Fibroblast of lung (primary cell): ENCODE measurements around the gene NOP14. TPM values are rescaled to one million over a fixed set of nuclear protein-coding genes. Genes with fewer than 3 reads are reported as not detected.

Experiments used
- DNase-seq, 2 donors: peaks; one replicate each; pipeline versions ENCODE4 v3.0.0 to v3.0.0-alpha.2; 2010; ENCODE audit warnings: low read depth in 2 of 2
- H2AFZ ChIP-seq: 2 replicates; pipeline ENCODE4 v1.5.1; 2012; ENCODE audit warnings: low read length, control low read depth, inconsistent platforms
- H3K27ac ChIP-seq: 2 replicates; pipeline ENCODE4 v1.5.1; 2011; ENCODE audit warnings: low read length, control low read depth; ENCODE audit not compliant: insufficient read depth
- H3K27me3 ChIP-seq: 2 replicates; pipeline ENCODE4 v1.5.1; 2011; ENCODE audit warnings: mild to moderate bottlenecking, low read length; ENCODE audit not compliant: control insufficient read depth, insufficient read depth
- H3K36me3 ChIP-seq: 2 replicates; pipeline ENCODE4 v1.5.1; 2011; ENCODE audit warnings: low read length; ENCODE audit not compliant: control insufficient read depth, insufficient read depth
- H3K4me1 ChIP-seq: 2 replicates; pipeline ENCODE4 v1.5.1; 2011; ENCODE audit warnings: low read length; ENCODE audit not compliant: control insufficient read depth, insufficient read depth; ENCODE audit errors: extremely low read depth
- H3K4me2 ChIP-seq: 2 replicates; pipeline ENCODE4 v1.5.1; 2011; ENCODE audit warnings: low read length, control low read depth; ENCODE audit not compliant: insufficient read depth; ENCODE audit errors: extremely low read depth
- H3K4me3 ChIP-seq, 4 experiments: fragments of 200-600 bp in 1 of 4; sonication (generic) in 1 of 4; replicated peaks in 1 of 4; 2 replicates each; pipeline ENCODE4 v1.5.1; 2011 to 2016; ENCODE audit warnings: low read length in 4 of 4, low read depth in 3 of 4, mild to moderate bottlenecking in 3 of 4, control low read depth in 2 of 4, inconsistent platforms in 1 of 4, mixed read lengths in 1 of 4; ENCODE audit not compliant: insufficient read depth in 1 of 4; ENCODE audit errors: control extremely low read depth in 1 of 4
- H3K79me2 ChIP-seq: 2 replicates; pipeline ENCODE4 v1.5.1; 2012; ENCODE audit warnings: mild to moderate bottlenecking, low read length, inconsistent platforms; ENCODE audit not compliant: control insufficient read depth, insufficient read depth
- H3K9ac ChIP-seq: 2 replicates; pipeline ENCODE4 v1.5.1; 2011; ENCODE audit warnings: mild to moderate bottlenecking, low read length, control low read depth; ENCODE audit not compliant: insufficient read depth
- H3K9me3 ChIP-seq: 2 replicates; pipeline ENCODE4 v1.5.1; 2012; ENCODE audit warnings: low read depth, low read length; ENCODE audit not compliant: control insufficient read depth, insufficient read depth
- H4K20me1 ChIP-seq: 2 replicates; pipeline ENCODE4 v1.5.1; 2011; ENCODE audit warnings: low read length; ENCODE audit not compliant: control insufficient read depth, insufficient read depth; ENCODE audit errors: extremely low read depth
- CTCF ChIP-seq, 2 donors: IDR thresholded peaks in 1 of 2; conservative IDR thresholded peaks in 1 of 2; 1 replicate in 1 of 2; 2 replicates in 1 of 2; pipeline ENCODE4 v1.5.1; 2011 to 2012; ENCODE audit warnings: low read length in 2 of 2, control low read depth in 1 of 2, inconsistent platforms in 1 of 2, low read depth in 1 of 2, mild to moderate bottlenecking in 1 of 2
- EZH2 ChIP-seq: IDR thresholded peaks from 2 replicates; pipeline ENCODE4 v1.5.1; 2012; ENCODE audit warnings: low read length, control low read depth, mild to moderate bottlenecking; ENCODE audit errors: missing control alignments
- polyA plus RNA-seq, 2 donors: library from polyadenylated mRNA; depleted of rRNA in 1 of 2; stranded (reverse) in 1 of 2; unstranded in 1 of 2; fragments of >200 nt; gene quantifications; 2 replicates each; pipeline ENCODE4 v1.2.1, GENCODE V29; 2011 to 2012; ENCODE audit warnings: missing spikeins in 1 of 2
- total RNA-seq: library from RNA; depleted of rRNA; stranded (reverse); fragments of >200 nt; gene quantifications from 2 replicates; pipeline ENCODE4 v1.2.1, GENCODE V29; 2014

Gene NOP14
- total and polyA plus RNA-seq, 2 donors (not counting 1 experiment from before 2014, with no cell fraction given), result 13.1 to 16.7 TPM

- Histone ChIP-seq H3K4me2 (no peak overlapping the region), H3K9me3 (no peaks in the 10 kb centered on the region), H3K36me3 (peaks cover 28% of the 10 kb centered on the region), H3K27ac (no peak overlapping the region), H3K4me3 (no peak overlapping the region), H4K20me1 (no peaks in the 10 kb centered on the region), H3K9ac (no peak overlapping the region), H3K79me2 (no peaks in the 10 kb centered on the region), H3K4me1 (no peaks in the 10 kb centered on the region), H2AFZ (no peak overlapping the region), H3K27me3 (no peaks in the 10 kb centered on the region)
- no peak for DNase-seq
- TF ChIP-seq CTCF (conservative IDR thresholded peaks at IDR 0.05 in 1 of 2, IDR thresholded peaks at IDR 0.05 in 1 of 2; ENCODE audit: low read depth in 1 of 2, low read length in 2 of 2), result no peak
- TF ChIP-seq EZH2, result no peak
Measured at GRCh38 chr4:2900741-2901140, 62.5 kb downstream of the NOP14 start.

GRCh38 chr4:2898001-2898400, 65.2 kb downstream of the NOP14 start:
- Histone ChIP-seq H3K79me2 (no peaks in the 10 kb centered on the region), H3K27me3 (no peaks in the 10 kb centered on the region), H4K20me1 (no peaks in the 10 kb centered on the region), H3K9ac (no peak overlapping the region), H3K4me2 (no peak overlapping the region), H3K4me3 (no peak overlapping the region), H2AFZ (no peak overlapping the region), H3K9me3 (no peaks in the 10 kb centered on the region), H3K36me3 (peaks cover 29% of the 10 kb centered on the region), H3K27ac (no peak overlapping the region), H3K4me1 (no peaks in the 10 kb centered on the region)
- DNase-seq, result no peak
- TF ChIP-seq EZH2 (no peak), CTCF (conservative IDR thresholded peaks at IDR 0.05 in 1 of 2, IDR thresholded peaks at IDR 0.05 in 1 of 2; ENCODE audit: low read depth in 1 of 2, low read length in 2 of 2) (no peak)

GRCh38 chr4:2893772-2894171, 69.4 kb downstream of the NOP14 start:
- Histone ChIP-seq H3K4me1 (no peaks in the 10 kb centered on the region), H3K9me3 (no peaks in the 10 kb centered on the region), H3K4me2 (no peak overlapping the region), H3K79me2 (peaks cover 1% of the 10 kb centered on the region), H3K27me3 (no peaks in the 10 kb centered on the region), H3K9ac (no peak overlapping the region), H3K36me3 (peaks cover 9% of the 10 kb centered on the region), H3K27ac (no peak overlapping the region), H3K4me3 (no peak overlapping the region), H2AFZ (no peak overlapping the region), H4K20me1 (no peaks in the 10 kb centered on the region)
- DNase-seq, result peak; percentile 15 to 26
- TF ChIP-seq EZH2 (no peak), CTCF (conservative IDR thresholded peaks at IDR 0.05 in 1 of 2, IDR thresholded peaks at IDR 0.05 in 1 of 2; ENCODE audit: low read depth in 1 of 2, low read length in 2 of 2) (no peak)
